ENCODE data around the gene MDH2.

Gene MDH2

GRCh38 chr7:76056241-76056640, 8.3 kb downstream of the MDH2 start (continued):
- TF ChIP-seq ZFP3 (CRISPR knock-in tag; IDR thresholded peaks at IDR 0.05) = no peak
- no peak for TF ChIP-seq ESRRG (CRISPR knock-in tag; IDR thresholded peaks at IDR 0.05)
- TF ChIP-seq OSR1 (CRISPR knock-in tag; IDR thresholded peaks at IDR 0.05) = no peak
- no peak for TF ChIP-seq ZNF565 (CRISPR knock-in tag; conservative IDR thresholded peaks at IDR 0.05; ENCODE audit: low read depth)

GRCh38 chr7:76057103-76057812, 9.4 kb downstream of the MDH2 start:
- ATAC-seq = no peak
- no peak for TF ChIP-seq TCF4 (CRISPR knock-in tag; IDR thresholded peaks at IDR 0.05; ENCODE audit: borderline replicate concordance)
- TF ChIP-seq TSHZ2 (CRISPR knock-in tag; IDR thresholded peaks at IDR 0.05) = no peak
- no peak for TF ChIP-seq BACH2 (CRISPR knock-in tag; IDR thresholded peaks at IDR 0.05; ENCODE audit: borderline replicate concordance)
- no peak for TF ChIP-seq ZFP30 (CRISPR knock-in tag; IDR thresholded peaks at IDR 0.05)
- no peak for TF ChIP-seq ZC3H10 (CRISPR knock-in tag; IDR thresholded peaks at IDR 0.05)
- no peak for TF ChIP-seq PATZ1 (CRISPR knock-in tag; IDR thresholded peaks at IDR 0.05; ENCODE audit: borderline replicate concordance)
- no peak for TF ChIP-seq RARB (CRISPR knock-in tag; IDR thresholded peaks at IDR 0.05)
- no peak for TF ChIP-seq ESRRG (CRISPR knock-in tag; IDR thresholded peaks at IDR 0.05)
- TF ChIP-seq ZNF70 (CRISPR knock-in tag; IDR thresholded peaks at IDR 0.05) = no peak
- TF ChIP-seq ISL1 (CRISPR knock-in tag; IDR thresholded peaks at IDR 0.05) = no peak
- TF ChIP-seq PPARA (CRISPR knock-in tag; IDR thresholded peaks at IDR 0.05; ENCODE audit: borderline replicate concordance) = no peak
- no peak for TF ChIP-seq ARNTL (CRISPR knock-in tag; IDR thresholded peaks at IDR 0.05; ENCODE audit: borderline replicate concordance, low read depth)
- TF ChIP-seq ZNF565 (CRISPR knock-in tag; conservative IDR thresholded peaks at IDR 0.05; ENCODE audit: low read depth) = no peak
- TF ChIP-seq CREB5 (CRISPR knock-in tag; IDR thresholded peaks at IDR 0.05; ENCODE audit: low read depth) = no peak
- TF ChIP-seq POU6F1 (CRISPR knock-in tag; IDR thresholded peaks at IDR 0.05; ENCODE audit: borderline replicate concordance, low read depth) = no peak
- no peak for TF ChIP-seq TOX (CRISPR knock-in tag; IDR thresholded peaks at IDR 0.05; ENCODE audit: borderline replicate concordance)
- TF ChIP-seq CSRNP3 (CRISPR knock-in tag; IDR thresholded peaks at IDR 0.05) = no peak
- TF ChIP-seq SNAI2 (CRISPR knock-in tag; IDR thresholded peaks at IDR 0.05) = no peak
- TF ChIP-seq ZFP3 (CRISPR knock-in tag; IDR thresholded peaks at IDR 0.05) = no peak
- no peak for TF ChIP-seq CSDC2 (CRISPR knock-in tag; IDR thresholded peaks at IDR 0.05)

GRCh38 chr7:76057813-76058145, 9.9 kb downstream of the MDH2 start:
- ATAC-seq = no peak
- TF ChIP-seq TOX (CRISPR knock-in tag; IDR thresholded peaks at IDR 0.05; ENCODE audit: borderline replicate concordance) (no peak), PPARA (CRISPR knock-in tag; IDR thresholded peaks at IDR 0.05; ENCODE audit: borderline replicate concordance) (no peak), ISL1 (CRISPR knock-in tag; IDR thresholded peaks at IDR 0.05) (no peak), CSRNP3 (CRISPR knock-in tag; IDR thresholded peaks at IDR 0.05) (no peak), CSDC2 (CRISPR knock-in tag; IDR thresholded peaks at IDR 0.05) (no peak), OSR1 (CRISPR knock-in tag; IDR thresholded peaks at IDR 0.05) (no peak), GLIS3 (CRISPR knock-in tag; IDR thresholded peaks at IDR 0.05) (no peak), RARB (CRISPR knock-in tag; IDR thresholded peaks at IDR 0.05) (no peak), ESRRG (CRISPR knock-in tag; IDR thresholded peaks at IDR 0.05) (no peak), ZNF70 (CRISPR knock-in tag; IDR thresholded peaks at IDR 0.05) (no peak), ZNF565 (CRISPR knock-in tag; conservative IDR thresholded peaks at IDR 0.05; ENCODE audit: low read depth) (no peak), ZNF8 (CRISPR knock-in tag; IDR thresholded peaks at IDR 0.05) (no peak), ARNTL (CRISPR knock-in tag; IDR thresholded peaks at IDR 0.05; ENCODE audit: borderline replicate concordance, low read depth) (no peak), ZFP30 (CRISPR knock-in tag; IDR thresholded peaks at IDR 0.05) (no peak), BACH2 (CRISPR knock-in tag; IDR thresholded peaks at IDR 0.05; ENCODE audit: borderline replicate concordance) (no peak), SNAI2 (CRISPR knock-in tag; IDR thresholded peaks at IDR 0.05) (no peak), CREB5 (CRISPR knock-in tag; IDR thresholded peaks at IDR 0.05; ENCODE audit: low read depth) (no peak)

Data from SK-N-SH treated with all-trans-retinoic acid at 6 μM for 48 hours (cell line).